ENCODE measurements around the gene HADHB.
"Not testable (repeated sequence)": the region's sequence is repeated elsewhere in the genome, so short reads cannot be mapped to it uniquely, and the experiment has no call there.

HADHB gene

DNA sequence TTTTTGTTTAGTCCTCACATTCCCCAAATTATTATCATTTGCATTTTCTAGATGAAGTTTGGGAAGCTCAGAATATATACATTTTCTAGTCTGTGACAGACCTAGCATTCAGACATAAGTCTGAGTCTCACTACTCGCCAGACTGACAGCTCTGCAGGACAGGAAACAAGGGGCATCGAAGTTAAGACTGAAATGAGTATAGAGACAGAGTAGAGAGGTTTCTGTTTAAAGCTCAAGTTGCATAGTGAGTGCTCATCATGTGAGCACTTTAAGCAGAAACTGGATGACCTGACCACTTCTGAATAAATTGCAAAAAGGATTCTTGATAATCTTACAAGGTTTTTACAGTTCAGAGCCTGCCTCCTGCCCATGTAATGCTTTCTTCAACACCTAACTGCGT, 1.1 kb downstream of the HADHB start:
- DNase-seq, result no peak

DNA sequence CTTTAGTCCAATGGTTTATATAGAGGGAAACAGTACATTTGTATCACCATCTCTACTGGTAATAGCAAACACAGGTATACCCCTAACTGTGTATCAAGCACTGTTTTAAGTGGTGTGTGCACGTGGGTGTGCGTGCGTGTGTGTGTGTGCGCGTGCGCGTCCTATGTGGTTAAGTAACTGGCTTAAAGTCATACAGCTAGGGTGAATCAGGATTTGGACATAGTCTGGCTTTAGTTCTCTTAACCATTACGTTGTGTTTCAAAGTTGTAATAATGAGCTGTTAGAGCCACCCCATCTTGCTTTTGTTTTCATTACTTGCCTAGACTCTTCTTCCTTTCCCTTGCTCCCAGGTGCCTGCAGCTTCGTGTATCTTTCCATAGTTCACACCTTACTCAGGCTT, 2.1 kb downstream of the HADHB start:
- DNase-seq, result no peak

DNA sequence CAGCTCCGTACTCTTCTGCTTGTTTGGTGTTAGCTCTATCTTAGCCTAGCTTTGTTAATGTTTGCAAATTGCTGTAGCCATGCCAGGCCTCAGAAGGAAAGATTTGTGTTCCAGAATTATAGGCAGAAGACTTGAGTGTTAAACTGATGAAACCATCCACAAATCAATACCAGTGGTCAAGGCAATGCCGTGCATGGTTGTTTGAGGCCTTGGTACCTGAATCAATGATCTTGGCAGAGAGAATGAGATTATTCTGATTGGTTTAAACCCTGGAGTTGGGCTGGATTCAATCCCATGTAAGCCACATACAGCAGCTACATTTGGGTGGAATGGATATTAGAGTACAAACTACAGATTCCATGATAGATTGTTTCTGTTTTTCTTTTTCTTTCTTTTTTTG, 4.9 kb downstream of the HADHB start:
- DNase-seq, result no peak

DNA sequence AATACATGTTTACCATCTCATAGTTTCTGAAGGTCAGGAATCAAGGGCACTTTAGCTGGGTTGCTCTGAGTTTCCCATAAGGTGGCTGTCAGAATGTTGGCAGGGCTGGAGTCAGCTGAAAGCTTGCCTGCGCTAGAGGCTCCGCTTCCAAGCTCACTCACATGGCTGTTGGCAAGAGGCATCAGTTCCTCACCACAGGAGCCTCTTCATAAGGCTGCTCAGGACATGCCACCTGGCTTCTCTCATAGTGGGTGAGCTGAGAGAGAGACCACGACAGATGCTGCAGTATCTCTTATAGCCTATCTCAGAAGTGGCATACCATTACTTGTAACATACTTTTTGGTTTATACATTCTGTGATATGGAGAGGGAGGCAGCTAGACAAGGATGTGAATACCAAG, 7.2 kb downstream of the HADHB start:
- DNase-seq, result no peak

DNA sequence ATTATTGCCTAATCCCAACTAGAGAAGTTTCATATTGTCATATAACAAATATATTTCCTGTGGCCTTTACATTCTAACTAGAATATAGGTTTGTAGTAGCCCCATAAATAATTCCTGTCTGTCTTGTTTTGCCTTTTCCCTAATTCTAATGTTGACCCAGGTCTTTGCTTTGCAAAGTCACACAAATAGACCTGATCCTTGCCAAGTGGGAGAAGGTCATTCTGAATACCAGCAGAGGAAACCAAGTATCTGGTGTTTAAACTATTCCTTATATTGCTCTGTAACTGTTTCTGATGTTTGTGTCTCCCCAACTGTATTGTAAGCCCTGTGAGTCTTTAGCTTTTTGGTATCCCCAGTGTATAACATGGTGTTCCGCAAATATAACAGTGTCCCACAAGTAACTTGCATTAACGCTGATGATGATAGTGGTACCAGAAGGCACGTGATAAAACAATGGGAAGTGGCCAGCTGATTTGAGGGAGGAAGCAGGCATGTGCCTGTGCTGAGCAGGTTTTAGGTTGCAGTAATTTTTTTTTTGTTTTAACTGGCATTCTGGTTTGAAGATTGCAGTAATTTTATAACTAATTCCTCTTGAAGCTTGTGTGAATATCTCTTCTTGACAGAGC, 11.1 kb downstream of the HADHB start:
- DNase-seq, result no peak

DNA sequence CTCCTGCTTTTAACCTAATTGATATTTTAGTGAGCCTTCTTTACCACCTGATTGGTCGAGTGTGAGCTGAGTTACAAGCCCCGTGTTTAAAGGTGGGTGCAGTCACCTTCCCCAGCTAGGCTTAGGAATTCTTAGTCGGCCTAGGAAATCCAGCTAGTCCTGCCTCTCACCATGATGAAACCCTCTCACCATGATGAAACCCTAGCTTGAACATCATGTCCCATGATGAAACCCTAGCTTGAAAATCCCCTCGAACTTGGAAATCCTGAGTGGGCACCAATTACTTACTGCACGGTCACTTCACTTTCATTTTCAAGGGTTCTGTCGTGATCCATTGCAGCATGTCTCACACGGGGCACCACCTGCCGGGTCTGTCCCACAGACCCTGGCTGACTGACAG, 14.1 kb downstream of the HADHB start:
- not testable (repeated sequence) for DNase-seq

DNA sequence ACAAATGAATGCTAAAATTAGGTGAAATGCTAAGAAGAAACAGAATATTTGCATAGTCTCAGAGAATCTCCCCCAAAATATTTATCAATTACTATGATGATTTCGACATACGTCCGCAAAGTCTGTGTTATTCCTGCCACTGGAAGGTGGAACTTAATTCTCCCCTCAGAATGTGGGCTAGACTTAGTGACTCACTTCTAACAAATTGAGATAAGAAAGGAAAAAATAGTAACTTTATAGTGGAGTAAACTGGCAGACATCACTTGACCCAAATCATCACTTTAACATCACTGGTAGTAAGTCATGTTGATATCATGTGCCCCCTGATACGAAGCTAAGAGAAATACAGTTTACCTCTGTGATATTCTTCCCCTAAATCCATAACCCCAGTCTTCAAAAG, 23.5 kb downstream of the HADHB start:
- no peak for DNase-seq

DNA sequence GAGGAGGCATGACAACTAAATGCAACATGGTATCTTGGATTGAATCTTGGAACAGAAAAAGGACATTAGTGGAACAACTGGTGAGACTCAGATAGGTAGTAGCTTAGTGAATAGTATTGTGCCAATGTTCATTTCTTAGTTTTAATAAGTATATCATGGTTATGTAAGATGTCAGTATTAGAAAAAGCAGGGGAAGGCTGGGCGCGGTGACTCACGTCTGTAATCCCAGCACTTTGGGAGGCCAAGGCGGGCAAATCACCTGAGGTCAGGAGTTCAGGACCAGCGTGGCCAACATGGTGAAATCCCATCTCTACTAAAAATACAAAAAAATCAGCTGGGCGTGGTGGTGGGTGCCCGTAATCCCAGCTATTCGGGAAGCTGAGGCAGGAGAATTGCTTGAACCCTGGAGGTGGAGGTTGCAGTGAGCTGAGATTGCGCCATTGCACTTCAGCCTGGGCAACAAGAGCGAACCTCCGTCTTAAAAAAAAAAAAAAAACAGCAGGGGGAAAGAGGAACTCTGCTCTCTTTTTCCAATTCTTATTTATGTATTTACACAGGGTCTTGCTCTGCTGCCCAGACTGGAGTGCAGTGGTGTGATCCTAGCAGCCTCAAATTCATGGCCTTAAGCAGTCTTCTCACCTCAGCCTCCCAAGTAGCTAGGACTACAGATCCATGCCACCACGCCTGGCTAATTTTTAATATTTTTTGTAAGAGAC, 24.1 kb downstream of the HADHB start:
- not testable (repeated sequence) for DNase-seq

DNA sequence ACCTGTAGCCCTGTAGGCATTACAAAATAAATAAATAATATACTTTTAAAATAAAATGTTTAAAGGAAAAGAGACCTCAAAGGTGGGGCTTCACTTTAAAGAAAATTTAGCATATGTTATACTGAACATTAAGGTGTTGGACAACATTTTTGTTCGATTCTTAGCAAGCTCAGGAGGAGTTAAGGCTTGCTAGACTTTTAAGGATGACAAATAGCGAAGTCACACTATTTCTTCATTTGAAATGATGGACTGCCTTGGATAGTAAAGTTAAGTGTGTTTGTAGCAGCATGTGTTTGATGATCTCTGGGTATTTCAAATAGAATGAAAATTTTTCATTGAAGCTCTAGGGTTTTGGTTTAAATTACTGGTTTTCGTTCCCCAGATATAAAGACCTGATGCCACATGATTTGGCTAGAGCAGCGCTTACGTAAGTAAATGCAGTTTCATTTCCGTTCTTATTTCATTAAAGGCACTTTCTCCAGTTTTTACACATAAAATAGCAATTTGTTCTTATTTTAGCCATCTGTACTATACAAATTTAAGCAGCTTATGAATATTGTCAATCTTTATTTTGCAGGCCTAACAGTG, 24.9 kb downstream of the HADHB start:
- no peak for DNase-seq

DNA sequence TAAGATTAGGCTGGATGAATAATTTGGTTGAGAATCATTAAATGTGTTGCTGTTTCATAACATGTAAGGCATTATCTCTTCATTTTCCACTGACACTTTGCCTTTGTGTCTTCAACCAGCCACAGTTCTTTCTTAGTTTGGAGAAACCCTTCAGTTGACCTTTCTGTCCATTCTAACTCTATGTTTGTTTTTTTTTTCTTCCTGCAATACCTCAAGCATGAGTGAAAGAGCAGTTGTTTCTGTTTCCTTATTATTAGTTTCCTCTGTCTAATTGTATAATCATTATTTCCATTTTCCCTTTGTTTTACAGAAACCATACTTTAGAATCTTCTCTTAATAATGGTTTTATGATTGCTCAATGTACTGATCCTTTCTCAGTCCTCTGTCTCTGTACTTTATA, 25.6 kb downstream of the HADHB start:
- DNase-seq, result no peak

DNA sequence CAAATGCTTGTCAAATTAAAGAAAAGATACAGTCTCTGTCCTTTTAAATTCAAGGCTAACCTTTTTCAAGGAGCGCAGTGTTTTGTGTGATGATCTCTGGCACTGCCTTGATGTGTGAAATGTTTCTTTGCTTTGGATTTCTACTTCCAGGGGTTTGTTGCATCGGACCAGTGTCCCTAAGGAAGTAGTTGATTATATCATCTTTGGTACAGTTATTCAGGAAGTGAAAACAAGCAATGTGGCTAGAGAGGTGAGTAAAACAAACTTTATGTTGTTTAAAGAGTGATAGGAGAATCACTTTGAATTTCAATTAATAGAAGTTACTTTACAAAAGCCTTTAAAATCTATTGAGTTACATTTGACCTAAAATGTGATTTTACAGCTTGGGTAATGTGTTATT, 28.8 kb downstream of the HADHB start:
- DNase-seq, result no peak

DNA sequence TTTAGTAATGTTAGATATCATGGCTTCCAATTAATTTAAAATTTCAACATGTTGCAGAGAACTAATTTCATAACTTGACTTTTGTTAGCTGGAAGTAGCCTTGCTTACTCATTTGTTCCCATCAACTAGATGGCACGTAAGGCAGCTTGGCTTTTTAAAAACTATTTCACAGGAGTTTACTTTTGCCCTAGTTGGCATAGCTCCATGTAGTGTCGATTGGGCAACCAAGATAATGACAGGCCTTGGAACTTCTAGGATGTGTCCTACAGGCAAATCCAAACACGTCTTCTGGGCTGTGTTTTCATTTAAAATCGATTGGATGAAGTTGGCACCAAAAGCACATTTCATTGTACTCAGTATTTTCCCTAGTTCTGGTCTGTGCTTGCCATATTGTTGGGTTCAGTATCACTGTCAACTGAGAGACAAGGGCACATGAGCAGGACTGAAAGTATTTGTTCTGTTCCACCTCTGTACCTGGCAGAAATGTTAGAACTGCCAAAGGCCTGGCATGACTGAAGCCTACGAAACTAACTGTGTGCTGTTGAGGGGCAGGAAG, 29.4 kb downstream of the HADHB start:
- DNase-seq, result no peak

DNA sequence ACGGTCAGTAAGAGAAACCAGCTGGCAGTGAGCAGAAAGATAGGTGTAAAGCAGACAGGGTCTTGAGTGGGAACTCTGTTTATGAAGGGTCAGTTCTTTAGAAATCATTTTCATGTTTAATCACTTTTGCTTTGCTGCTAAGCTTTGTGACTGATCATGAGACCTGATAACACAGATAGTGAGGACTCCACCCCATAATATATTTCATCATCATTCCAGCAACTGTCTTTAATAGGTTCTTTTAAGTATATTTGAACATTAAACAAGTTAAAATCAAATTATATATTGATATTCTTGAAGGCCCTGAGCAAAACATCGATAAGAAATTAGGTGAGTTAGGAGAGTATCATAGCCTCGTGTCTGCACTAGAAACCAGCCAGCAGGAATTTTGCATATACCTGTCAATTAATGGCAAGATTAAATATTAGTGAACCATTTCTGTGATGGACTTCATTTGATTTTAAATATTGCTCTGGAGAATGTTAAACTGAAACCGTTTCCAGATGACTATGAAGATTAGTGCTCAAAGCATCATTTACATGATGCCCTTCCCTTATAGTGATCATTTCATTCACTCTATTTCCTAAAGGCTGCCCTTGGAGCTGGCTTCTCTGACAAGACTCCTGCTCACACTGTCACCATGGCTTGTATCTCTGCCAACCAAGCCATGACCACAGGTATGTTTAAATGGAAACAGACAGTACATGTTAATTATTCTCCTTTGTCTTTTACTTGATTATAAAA, 31.9 kb downstream of the HADHB start:
- no peak for DNase-seq

DNA sequence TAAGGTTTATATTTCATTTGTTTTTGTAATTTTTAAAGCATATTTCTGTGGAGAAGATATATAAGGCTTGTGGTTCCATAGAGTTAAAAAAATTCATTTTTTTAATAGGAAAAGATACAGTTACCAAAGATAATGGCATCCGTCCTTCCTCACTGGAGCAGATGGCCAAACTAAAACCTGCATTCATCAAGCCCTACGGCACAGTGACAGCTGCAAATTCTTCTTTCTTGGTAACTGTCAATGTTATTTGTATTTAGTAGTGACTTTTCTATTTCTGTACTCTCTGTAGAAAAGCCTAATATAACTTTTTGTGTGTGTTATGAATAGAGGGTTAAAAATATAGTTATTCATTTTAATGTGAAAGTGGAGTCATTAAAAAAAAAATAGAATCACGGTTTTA, 35.1 kb downstream of the HADHB start:
- no peak for DNase-seq

DNA sequence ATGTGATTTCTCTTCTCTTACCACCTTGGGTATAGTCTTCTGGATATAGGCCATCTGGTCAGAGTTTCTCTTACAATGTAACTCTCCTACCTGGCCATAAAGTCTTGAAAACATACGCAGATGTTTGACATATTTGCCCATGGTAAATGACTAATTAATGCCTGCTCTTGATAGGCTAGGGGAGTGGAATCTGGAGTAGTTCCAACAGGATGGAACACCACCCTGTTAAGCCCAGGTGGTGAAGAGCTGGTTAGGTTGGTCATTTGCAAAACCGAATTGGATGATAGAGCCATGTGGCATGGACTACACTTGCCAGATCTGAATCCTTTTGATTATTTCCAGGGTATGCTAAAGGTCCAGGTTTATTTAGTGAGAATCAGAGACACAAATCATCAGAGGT, 36.5 kb downstream of the HADHB start:
- no peak for DNase-seq

DNA sequence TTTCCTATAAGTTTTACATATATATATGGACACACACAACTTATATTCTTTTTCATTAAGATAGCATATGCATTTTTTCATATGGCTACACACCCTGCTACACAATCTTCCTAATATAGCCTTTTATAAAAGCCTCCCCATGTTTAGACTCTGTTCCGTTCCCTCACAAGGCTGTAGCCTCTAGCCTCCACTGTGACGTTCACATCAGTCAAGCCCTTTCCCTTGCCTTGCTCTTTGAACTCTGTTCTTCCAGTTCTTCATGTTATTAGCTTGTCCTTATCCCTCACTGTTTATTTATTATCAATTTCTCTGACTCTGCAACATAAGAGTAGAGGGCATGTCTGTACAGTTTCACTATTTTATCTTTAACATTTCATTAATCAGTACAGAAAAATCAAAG, 38.9 kb downstream of the HADHB start:
- DNase-seq, result no peak

DNA sequence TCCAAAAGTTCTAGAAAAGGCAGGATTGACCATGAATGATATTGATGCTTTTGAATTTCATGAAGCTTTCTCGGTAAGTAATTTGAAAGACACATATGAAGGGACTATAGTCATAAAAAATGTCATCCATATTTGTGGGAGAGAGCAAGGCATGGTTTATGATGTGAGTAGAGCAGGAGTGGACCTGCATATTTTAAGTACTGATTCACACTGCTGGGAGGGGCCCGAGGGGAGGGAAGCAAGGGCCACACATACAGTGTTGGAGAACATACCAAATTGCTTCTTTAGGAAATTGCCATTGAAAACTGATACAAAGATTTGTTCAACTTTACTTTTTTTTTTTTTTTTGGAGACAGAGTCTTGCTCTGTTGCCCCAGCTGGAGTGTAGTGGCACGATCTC, 39.4 kb downstream of the HADHB start:
- no peak for DNase-seq

DNA sequence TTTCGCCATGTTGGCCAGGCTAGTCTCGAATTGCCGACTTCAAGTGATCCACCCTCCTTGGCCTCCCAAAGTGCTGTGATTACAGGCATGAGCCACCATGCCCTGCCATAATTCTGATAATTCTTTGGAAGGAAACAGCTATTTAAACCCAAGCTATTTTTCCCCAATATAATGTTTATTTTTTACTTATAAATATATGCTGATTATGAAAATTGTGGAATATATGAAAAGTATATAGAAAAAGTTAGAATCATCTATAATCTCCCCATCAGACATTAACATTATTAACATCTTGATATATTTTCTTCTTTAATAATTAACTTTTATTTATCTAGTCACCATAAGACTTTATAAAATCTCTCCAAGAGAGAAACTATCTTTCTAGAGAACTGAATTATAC, 41.2 kb downstream of the HADHB start:
- DNase-seq, result no peak

DNA sequence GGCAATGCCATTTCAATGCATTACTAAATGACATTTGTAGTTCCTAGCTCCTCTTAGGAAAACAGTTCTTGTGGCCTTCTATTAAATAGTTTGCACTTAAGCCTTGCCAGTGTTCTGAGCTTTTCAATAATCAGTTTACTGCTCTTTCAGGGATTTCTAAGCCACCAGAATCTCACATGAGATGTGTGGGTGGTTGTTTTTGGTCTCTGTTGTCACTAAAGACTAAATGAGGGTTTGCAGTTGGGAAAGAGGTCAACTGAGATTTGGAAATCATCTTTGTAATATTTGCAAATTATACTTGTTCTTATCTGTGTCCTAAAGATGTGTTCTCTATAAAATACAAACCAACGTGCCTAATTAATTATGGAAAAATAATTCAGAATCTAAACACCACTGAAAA, 45.3 kb downstream of the HADHB start:
- DNase-seq, result no peak

DNA sequence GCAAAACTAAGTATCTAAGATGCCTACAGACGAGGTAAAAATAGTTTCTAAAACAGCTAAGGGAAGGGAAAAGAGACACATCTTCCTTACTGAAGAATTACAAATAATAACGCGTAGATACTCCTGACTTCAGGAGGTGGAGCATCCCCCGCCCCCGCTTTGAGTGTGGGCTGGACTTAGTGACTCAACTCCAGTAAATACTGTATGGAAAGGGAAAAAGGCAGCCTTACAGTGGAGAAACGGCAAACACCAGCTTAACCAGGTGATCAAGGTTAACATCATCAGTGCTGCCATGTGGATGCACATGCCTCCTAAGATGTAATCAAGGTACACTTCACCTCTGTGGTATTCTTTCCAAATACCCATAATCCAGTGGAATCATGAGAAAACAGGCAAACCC, 47.9 kb downstream of the HADHB start:
- DNase-seq, result no peak

DNA sequence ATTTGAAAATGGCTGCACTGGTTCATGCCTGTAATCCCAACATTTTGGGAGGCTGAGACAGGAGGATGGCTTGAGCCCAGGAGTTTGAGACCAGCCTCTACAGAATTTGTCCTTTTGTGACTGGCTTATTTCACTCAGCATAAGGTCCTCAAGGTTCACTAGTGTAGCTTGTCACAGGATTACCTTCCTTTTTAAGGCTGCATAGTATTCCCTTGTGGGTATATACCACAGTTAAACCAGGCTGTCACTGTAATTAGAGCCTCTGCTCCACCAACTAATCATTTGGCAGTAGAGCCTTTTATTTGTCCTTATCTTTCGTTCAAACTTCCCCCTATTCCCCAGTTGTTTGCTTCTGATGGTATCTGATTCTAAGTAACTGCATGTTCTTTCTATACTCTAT, 50.8 kb downstream of the HADHB start:
- no peak for DNase-seq

DNA sequence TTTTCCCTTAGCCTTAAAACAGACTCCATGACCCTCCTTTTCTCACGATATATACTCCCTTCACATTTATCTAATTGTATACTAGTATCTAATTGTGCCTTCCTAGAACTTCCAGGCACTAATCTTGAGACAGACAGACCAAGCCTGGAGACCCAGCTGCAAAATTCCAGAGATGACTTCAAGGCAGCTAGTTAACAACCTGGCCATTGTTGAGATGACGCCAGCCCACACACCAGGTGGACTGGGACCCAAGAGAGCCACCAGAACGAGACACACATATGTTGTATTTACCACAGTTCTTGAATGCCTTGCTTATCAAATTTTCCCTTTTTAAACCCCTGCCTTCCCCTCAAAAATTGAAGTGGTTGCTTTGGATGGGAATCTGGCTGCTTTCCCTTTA, 52.3 kb downstream of the HADHB start:
- DNase-seq, result no peak

DNA sequence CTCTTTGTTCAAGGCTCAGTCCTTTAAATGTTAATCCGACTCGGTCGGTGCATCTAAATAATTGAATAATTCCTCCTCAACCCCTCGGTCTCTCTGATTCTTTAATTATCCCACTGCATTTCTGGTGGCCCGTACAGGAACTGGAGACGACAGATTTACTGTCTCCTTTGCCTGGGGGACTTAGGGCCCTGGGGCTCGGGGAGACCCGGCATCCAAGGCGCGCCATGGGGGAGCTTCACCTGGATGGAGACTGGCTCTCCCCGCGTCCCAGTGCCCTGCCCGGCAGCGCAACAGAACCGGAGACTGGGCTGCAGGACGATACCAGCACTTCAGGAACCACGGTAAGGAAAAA, 53.5 kb downstream of the HADHB start:
- no peak for DNase-seq
